Skeletal muscle satellite cell (primary cell): ENCODE results near the gene SMIM38.

Experiments
- H3K27me3 ChIP-seq: 2 replicates; pipeline ENCODE4 v1.7.0; 2013; ENCODE audit warnings: low read length; ENCODE audit not compliant: control insufficient read depth, insufficient read depth
- H3K36me3 ChIP-seq: 2 replicates; pipeline ENCODE4 v1.7.0; 2013; ENCODE audit warnings: mild to moderate bottlenecking, control low read depth, low read length; ENCODE audit not compliant: insufficient read depth
- H3K4me1 ChIP-seq: 2 replicates; pipeline ENCODE4 v1.7.0; 2013; ENCODE audit warnings: low read length; ENCODE audit not compliant: control insufficient read depth, insufficient read depth
- H3K4me2 ChIP-seq: 2 replicates; pipeline ENCODE4 v1.7.0; 2013; ENCODE audit warnings: mild to moderate bottlenecking, low read length
- H3K4me3 ChIP-seq: 2 replicates; pipeline ENCODE4 v1.7.0; 2013; ENCODE audit warnings: low read length
- H3K9ac ChIP-seq: 2 replicates; pipeline ENCODE4 v1.7.0; 2013; ENCODE audit warnings: mild to moderate bottlenecking, low read depth, low read length, moderate library complexity
- H3K9me3 ChIP-seq: replicated peaks from 2 replicates; pipeline ENCODE4 v1.7.0; 2013; ENCODE audit warnings: mild to moderate bottlenecking, control low read depth, low read length

The SMIM38 gene

DNA sequence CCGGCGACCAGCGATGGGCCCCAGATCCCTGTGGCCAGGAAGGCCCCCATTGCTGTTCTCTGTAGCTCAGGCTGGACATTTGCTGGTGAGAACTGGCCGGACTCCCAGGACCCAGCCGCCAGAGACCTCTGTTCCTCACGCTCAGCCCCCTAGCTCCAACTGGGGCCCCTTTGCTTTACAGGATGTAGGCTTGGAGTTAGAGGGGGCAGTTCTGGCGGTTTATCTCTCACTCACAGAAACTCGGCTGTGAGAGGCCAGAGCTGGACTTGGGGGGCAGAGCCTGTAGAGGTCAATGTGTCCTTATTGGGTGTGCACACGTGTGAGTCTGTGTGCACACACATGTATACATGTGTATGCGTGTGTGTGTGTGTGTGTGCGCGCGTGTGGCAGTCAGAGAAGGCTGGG lies 502 bp downstream of the SMIM38 start:
- no peaks in the 10 kb centered on the region for H3K27me3 ChIP-seq
- no peak overlapping the region for H3K4me3 ChIP-seq
- H3K4me1 ChIP-seq, result peaks cover 19% of the 10 kb centered on the region
- no peaks in the 10 kb centered on the region for H3K36me3 ChIP-seq
- H3K4me2 ChIP-seq, result no peak overlapping the region
- H3K9ac ChIP-seq, result peak overlapping the region; percentile 71
- H3K9me3 ChIP-seq, result no peaks in the 10 kb centered on the region

DNA sequence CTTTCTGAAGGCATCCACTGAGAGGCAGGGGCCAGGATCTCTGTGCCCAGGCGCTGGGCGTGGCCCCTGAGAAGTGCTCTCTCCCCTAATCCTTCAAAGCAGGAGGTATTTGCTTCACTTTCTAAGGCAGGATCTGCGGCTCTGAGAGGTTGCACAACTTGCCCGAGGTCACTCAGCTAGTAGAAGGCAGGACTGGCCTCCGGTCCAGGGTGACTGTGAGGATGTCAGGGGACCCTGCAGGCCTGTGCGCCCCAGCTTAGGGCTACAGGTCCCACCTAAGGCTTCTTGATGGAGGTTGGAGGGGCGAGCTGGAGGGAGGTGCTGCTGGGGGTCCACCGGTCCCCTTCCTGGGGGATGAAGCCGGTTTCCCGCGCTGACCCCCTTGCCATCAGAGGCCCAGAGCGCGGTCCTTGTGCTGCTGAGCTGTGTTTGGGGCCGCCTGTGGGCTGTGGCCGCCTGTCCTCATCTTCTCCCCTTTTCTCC lies 979 bp downstream of the SMIM38 start:
- peaks cover 19% of the 10 kb centered on the region for H3K4me1 ChIP-seq
- no peaks in the 10 kb centered on the region for H3K27me3 ChIP-seq
- H3K36me3 ChIP-seq, result no peaks in the 10 kb centered on the region
- no peak overlapping the region for H3K4me3 ChIP-seq
- peak overlapping the region; percentile 71 for H3K9ac ChIP-seq
- no peaks in the 10 kb centered on the region for H3K9me3 ChIP-seq
- H3K4me2 ChIP-seq, result peak overlapping the region; percentile 62

DNA sequence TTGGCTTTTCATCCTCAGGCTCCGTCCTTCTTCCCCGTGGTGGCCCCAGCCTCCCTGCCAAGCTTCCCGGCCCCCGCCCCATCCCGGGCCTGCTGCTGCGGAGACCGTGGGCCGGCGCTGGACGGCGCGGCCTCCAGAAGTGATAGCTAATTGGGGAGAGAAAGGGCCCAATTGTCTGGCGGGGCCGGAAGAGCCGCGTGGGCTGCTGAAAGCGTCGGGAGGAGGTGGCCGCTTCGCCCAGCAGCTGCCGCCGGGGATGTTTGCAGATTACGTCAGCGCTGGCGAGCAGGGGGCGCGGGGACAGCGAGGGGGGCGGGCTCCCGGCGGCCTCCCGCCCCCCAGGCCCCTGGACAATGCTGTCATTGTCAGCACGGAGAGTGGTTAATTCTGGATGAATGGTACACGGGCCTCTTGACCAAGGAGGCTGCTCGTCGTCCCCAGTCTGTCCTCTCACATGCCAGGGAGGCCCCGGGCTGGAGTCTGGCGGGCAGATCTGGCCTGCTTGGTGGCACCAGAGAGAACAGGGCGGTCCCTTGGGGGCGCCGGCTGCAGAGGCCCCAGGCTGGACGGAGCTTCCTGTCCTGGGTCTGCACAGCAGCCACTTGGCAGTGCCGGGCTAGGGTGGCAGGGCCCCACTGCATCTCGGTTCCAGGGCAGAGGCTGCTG lies 1.6 kb downstream of the SMIM38 start:
- Histone ChIP-seq H3K36me3 (no peaks in the 10 kb centered on the region), H3K4me1 (peaks cover 19% of the 10 kb centered on the region), H3K4me3 (no peak overlapping the region), H3K9ac (peak overlapping the region; percentile 71), H3K9me3 (no peaks in the 10 kb centered on the region), H3K4me2 (peak overlapping the region; percentile 62), H3K27me3 (no peaks in the 10 kb centered on the region)

DNA sequence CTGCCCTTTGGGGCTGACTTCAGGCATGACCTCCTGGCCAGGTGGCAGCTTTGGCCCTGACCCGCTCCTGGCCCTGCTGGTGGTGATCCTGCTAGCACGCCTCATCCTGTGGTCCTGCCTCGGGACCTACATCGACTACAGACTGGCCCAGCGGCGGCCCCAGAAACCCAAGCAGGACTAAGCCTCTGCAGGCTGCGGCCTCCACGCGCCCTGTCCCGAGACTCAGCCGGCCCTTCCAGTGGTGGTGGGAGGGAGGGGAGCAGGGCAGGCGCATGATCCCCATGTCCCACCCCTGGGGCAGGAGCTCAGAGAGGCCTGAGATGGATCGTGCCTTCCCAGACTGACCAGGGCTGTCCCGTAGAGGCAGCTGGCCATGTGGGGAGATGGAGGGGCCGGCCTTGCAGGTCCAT lies 2.1 kb downstream of the SMIM38 start:
- H3K4me2 ChIP-seq, result peak overlapping the region; percentile 62
- H3K4me1 ChIP-seq, result peaks cover 19% of the 10 kb centered on the region
- H3K9me3 ChIP-seq, result no peaks in the 10 kb centered on the region
- peak overlapping the region; percentile 71 for H3K9ac ChIP-seq
- no peaks in the 10 kb centered on the region for H3K36me3 ChIP-seq
- no peaks in the 10 kb centered on the region for H3K27me3 ChIP-seq
- no peak overlapping the region for H3K4me3 ChIP-seq

DNA sequence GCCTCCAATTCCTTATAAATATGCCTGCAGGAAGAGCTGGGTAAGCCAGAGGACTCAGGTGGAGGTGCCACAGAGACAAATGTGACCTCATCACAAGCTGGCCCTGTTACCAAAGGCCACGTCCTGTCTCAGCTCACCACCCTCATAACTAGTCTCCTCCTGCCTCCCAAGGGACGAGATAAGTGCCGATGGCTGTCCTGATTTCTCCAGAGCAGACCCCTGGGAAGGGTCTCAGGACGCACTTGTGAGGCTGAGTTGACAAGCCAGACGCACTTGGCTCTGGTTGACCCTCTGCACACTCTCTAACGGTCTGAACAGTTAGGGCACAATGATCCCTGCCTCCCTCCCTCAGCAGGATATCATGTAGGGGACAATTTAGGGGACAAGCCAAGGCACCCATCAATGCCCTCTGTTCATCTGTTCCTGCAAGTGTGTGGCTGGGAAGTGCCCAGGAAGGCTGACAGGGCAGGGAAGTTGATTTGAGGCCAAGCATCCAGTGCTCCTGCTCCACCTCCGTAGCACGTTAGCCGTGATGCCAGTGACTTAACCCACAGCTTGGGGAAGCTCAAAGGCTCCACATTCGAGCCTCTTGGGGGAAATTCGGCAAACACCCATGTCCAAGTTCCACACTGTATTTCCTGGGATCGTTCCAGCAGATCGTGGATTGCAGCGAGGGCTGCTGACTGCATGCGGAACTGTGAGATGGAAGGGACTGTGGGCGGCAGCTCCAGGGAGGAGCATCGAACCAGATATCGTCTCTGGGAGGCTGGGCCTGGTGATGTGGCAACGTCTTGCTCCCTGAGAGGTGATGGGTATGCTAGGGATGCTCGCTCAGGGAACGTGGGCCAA lies 2.8 kb downstream of the SMIM38 start:
- Histone ChIP-seq H3K9ac (no peak overlapping the region), H3K4me1 (peaks cover 19% of the 10 kb centered on the region), H3K36me3 (no peaks in the 10 kb centered on the region), H3K4me2 (no peak overlapping the region), H3K4me3 (no peak overlapping the region), H3K27me3 (no peaks in the 10 kb centered on the region), H3K9me3 (no peaks in the 10 kb centered on the region)

DNA sequence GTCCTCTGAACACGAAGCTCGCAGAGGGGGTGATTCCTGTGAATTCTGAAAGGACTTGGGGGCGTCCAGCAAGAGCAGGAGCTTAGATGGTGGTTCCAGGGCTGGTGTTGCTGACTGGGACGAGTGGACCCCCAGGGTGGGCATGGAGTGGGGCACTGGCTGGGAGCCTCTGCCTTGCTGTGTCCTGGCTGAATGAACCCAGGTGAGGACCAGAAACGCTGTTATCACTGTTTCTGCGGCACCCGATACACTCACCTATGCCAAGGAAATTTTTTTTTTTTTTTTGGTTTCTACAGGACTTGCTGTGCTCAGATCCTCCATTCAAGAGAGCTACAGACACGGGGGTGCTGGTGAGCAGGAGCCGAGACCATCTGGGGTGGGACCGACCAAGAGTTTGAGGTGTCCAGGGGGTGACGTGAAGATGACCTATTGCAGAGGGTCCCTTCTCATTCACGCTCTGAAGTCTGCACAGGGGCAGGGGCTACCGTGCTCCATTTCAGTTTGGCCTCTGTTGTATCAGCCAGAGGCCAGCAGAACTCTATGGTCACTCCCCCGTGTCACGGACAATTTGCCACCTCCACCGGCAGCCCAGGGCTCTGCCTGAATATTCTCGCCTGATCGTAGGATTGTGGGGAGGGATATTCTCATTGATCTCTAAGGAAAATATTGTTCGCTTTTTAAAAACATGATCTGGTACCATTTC lies 3.6 kb downstream of the SMIM38 start:
- Histone ChIP-seq H3K4me1 (peaks cover 19% of the 10 kb centered on the region), H3K27me3 (no peaks in the 10 kb centered on the region), H3K9me3 (no peaks in the 10 kb centered on the region), H3K4me2 (no peak overlapping the region), H3K9ac (no peak overlapping the region), H3K36me3 (no peaks in the 10 kb centered on the region), H3K4me3 (no peak overlapping the region)

DNA sequence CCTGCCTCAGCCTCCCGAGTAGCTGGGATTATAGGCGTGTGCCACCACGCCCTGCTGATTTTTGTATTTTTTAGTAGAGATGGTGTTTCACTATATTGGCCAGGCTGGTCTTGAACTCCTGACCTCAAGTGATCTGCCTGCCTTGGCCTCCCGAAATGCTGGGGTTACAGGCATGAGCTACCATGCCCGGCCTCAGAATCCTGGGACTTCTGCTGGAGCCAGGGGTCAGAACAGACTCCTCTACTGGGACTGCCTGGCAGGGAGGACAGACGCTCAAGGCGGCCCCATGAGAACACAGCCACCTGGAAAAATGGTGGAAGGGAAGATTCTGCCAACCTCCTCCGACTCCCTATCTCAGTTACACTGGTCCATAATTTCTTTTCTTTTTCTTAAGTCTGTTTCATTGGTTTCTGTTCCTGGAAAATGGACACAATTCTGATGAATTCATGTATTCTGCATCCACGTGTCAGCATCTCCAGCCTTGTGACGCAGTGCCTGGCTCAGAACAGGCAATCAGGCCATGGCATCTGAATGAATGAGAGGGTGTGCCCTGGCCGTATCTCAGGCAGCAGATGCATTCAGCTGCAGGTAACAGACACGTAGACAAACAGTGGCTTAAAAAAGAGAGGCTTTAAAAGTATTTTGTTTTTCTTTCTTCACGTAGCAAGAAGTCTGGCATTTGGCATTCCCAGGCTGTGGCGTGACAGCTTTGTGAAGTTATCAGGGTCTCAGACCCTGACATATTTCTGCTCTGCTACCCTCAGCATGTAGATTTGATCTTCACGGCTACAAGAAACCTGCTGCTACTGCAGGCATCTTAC lies 4.8 kb downstream of the SMIM38 start:
- H3K4me1 ChIP-seq, result peaks cover 19% of the 10 kb centered on the region
- no peaks in the 10 kb centered on the region for H3K36me3 ChIP-seq
- no peak overlapping the region for H3K9ac ChIP-seq
- H3K4me3 ChIP-seq, result no peak overlapping the region
- H3K27me3 ChIP-seq, result no peaks in the 10 kb centered on the region
- no peaks in the 10 kb centered on the region for H3K9me3 ChIP-seq
- no peak overlapping the region for H3K4me2 ChIP-seq

DNA sequence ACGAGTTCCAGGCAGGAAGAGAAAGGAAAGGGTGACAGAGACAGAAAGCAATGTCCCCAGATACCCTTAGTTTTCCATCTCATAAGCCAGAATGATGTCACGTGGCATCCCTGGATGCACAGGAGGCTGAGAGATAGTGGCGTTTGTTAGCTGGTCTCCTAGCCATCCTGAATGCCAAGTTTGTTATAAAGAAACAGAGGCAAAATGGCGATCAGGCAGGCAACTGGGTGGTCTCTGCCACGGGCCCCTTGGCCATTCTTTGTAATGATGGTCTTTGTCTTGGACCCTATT lies 5.3 kb downstream of the SMIM38 start:
- Histone ChIP-seq H3K4me2 (no peak overlapping the region), H3K36me3 (no peaks in the 10 kb centered on the region), H3K4me3 (no peak overlapping the region), H3K9ac (no peak overlapping the region), H3K4me1 (peaks cover 18% of the 10 kb centered on the region), H3K27me3 (no peaks in the 10 kb centered on the region), H3K9me3 (no peaks in the 10 kb centered on the region)

DNA sequence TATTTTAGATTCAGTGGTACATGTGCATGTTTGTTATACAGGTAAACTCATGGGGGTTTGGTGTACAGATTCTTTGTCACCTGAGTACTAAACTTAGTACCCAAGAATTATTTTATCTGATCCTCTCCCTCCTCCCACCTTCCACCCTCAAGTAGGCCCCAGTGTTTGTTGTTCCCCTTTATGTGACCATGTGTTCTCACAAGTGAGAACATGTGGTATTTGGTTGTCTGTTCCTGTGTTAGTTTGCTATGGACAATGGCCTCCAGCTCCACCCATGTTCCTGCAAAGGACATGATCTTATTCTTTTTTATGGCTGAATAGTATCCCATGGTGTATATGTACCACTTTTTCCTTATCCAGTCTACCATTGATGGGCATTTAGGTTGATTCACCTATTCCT lies 6.8 kb downstream of the SMIM38 start:
- Histone ChIP-seq H3K4me1 (peaks cover 15% of the 10 kb centered on the region), H3K36me3 (no peaks in the 10 kb centered on the region), H3K9ac (no peak overlapping the region), H3K4me2 (no peak overlapping the region), H3K27me3 (no peaks in the 10 kb centered on the region), H3K4me3 (no peak overlapping the region), H3K9me3 (no peaks in the 10 kb centered on the region)

DNA sequence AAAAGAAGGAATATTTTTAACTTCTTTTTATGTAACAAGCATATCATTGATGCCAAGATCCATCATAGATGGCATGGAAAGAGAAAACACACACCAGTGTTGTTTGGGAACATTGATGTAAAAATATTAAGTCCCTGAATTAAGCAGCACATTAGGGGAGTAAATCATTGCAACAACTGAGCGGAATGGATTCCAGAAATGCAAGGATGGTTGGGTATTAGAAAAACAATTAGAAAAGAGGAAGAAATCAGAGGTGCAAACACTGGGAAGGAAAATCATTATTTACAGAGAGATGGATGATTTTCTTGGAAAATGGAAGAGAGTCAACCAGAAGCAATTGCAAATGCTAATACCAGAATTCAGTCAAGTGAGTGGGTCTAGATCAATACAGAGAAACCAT lies 8.1 kb downstream of the SMIM38 start:
- no peaks in the 10 kb centered on the region for H3K36me3 ChIP-seq
- H3K4me2 ChIP-seq, result no peak overlapping the region
- no peaks in the 10 kb centered on the region for H3K9me3 ChIP-seq
- H3K4me3 ChIP-seq, result no peak overlapping the region
- no peaks in the 10 kb centered on the region for H3K27me3 ChIP-seq
- peaks cover 13% of the 10 kb centered on the region for H3K4me1 ChIP-seq
- H3K9ac ChIP-seq, result no peak overlapping the region

DNA sequence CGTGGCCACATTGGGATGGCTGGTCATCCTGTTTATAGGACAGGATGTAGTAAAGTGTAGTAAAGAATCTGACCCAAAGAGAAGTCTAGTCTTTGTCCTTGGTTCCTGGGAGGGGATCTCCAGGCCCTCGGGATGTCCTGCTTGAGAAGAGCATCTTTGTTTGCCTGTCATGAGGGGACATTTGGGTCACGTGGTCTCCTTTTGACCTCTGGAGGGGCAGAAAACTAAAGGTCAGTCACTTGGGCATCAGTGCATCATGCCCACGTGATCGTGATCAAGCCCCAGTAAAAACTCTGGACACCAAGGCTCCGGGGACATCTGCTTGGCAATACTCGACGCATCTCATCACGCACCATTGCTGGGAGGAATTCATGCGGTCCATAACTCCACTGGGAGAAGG lies 9.1 kb downstream of the SMIM38 start:
- Histone ChIP-seq H3K9me3 (no peaks in the 10 kb centered on the region), H3K36me3 (no peaks in the 10 kb centered on the region), H3K4me1 (peaks cover 13% of the 10 kb centered on the region), H3K27me3 (peaks cover 3% of the 10 kb centered on the region), H3K9ac (no peak overlapping the region), H3K4me3 (no peak overlapping the region), H3K4me2 (no peak overlapping the region)
